K562 (cell line): ENCODE data around the gene MBL2. TPM values are rescaled to one million over a fixed set of nuclear protein-coding genes. Genes with fewer than 3 reads are reported as not detected.

Experiments
- ATAC-seq: fragments of 200-7000 bp; cut with Tn5 transposase; 3 replicates; pipeline ENCODE4 v1.9.1; 2020; ENCODE audit warnings: moderate library complexity
- BruUV-seq: library from RNA; stranded (reverse); fragments of 400-500 nt; replicated peaks from 2 replicates; lab custom pipeline; 2021; lab: Mats Ljungman, UMichigan
- CTCF ChIA-PET: fragments of 300-600 bp; formaldehyde crosslinking; extraction: SDS; loops from one replicate; lab custom pipeline; 2021; ENCODE audit warnings: low intra/inter-chr PET ratio; lab: Yijun Ruan, JAX
- POLR2A ChIA-PET: fragments of 300-600, 350-650 bp; sonication (Branson Sonifier 250); formaldehyde crosslinking; extraction: SDS; loops from one replicate; lab custom pipeline; 2021; ENCODE audit warnings: antibody characterized with exemption, inconsistent platforms; lab: Yijun Ruan, JAX
- DNase-seq, 4 experiments: peaks; one replicate each; pipeline versions ENCODE4 v3.0.0 to v3.0.0-alpha.2; 2011 to 2018; ENCODE audit warnings: low spot score in 3 of 4, mixed read lengths in 3 of 4; ENCODE audit errors: extremely low read depth in 1 of 4
- FAIRE-seq: peaks from 2 replicates; lab custom pipeline; 2011; peaks lifted over from hg19 to GRCh38; lab: Jason Lieb, UNC
- H2AFZ ChIP-seq: 2 replicates; pipeline ENCODE4 v1.6.0; 2011; ENCODE audit warnings: low read depth, low read length, control low read depth, inconsistent platforms
- H3K27ac ChIP-seq: fragments of 200-600 bp; 3 replicates; pipeline ENCODE4 v1.8.0; 2011; ENCODE audit warnings: low read depth, mild to moderate bottlenecking, control low read depth, inconsistent platforms, low read length, moderate library complexity, mixed read lengths; ENCODE audit errors: extremely low read depth
- H3K27me3 ChIP-seq, 2 experiments: fragments of 300-600 bp in 1 of 2; 2 replicates in 1 of 2; 3 replicates in 1 of 2; pipeline versions ENCODE4 v1.6.0 to v1.8.0; 2011; ENCODE audit warnings: inconsistent platforms in 2 of 2, low read length in 2 of 2, mild to moderate bottlenecking in 1 of 2, mixed read lengths in 1 of 2, moderate library complexity in 1 of 2; ENCODE audit not compliant: control insufficient read depth in 2 of 2, insufficient read depth in 2 of 2
- H3K36me3 ChIP-seq: fragments of 300-600 bp; 3 replicates; pipeline ENCODE4 v1.8.0; 2011; ENCODE audit warnings: mild to moderate bottlenecking, low read length, inconsistent platforms; ENCODE audit not compliant: control insufficient read depth, insufficient read depth
- H3K4me1 ChIP-seq, 2 experiments: fragments of 200-600 bp in 1 of 2; replicated peaks in 1 of 2; 2 replicates in 1 of 2; 3 replicates in 1 of 2; pipeline versions ENCODE4 v1.5.1 to v1.8.0; 2011; ENCODE audit warnings: inconsistent platforms in 2 of 2, low read length in 2 of 2, mild to moderate bottlenecking in 1 of 2, mixed read lengths in 1 of 2, moderate library complexity in 1 of 2; ENCODE audit not compliant: control insufficient read depth in 2 of 2, insufficient read depth in 2 of 2
- H3K4me2 ChIP-seq: 2 replicates; pipeline ENCODE4 v1.6.1; 2011; ENCODE audit warnings: low read length, control low read depth, inconsistent platforms, mixed read lengths; ENCODE audit not compliant: insufficient read depth
- H3K4me3 ChIP-seq: fragments of 200-600 bp; sonication (generic), shearing (Covaris generic); 2 replicates; pipeline ENCODE4 v1.5.1; 2016; ENCODE audit warnings: control low read depth, inconsistent platforms
- H3K79me2 ChIP-seq: fragments of 200-600 bp; 3 replicates; pipeline ENCODE4 v1.8.0; 2011; ENCODE audit warnings: low read length, inconsistent platforms; ENCODE audit not compliant: control insufficient read depth, insufficient read depth
- H3K9ac ChIP-seq, 2 experiments: 2 replicates each; pipeline versions ENCODE4 v1.6.0 to v1.6.1; 2011; ENCODE audit warnings: low read depth in 2 of 2, low read length in 2 of 2, control low read depth in 1 of 2, inconsistent platforms in 1 of 2, mild to moderate bottlenecking in 1 of 2, mixed read lengths in 1 of 2; ENCODE audit not compliant: insufficient read depth in 1 of 2
- H3K9me1 ChIP-seq: one replicate; pipeline ENCODE4 v1.6.0; 2011; ENCODE audit warnings: inconsistent platforms, mild to moderate bottlenecking, low read length, moderate library complexity; ENCODE audit not compliant: control insufficient read depth, insufficient read depth
- H3K9me3 ChIP-seq: replicated peaks from 2 replicates; pipeline ENCODE4 v1.5.1; 2011; ENCODE audit warnings: low read depth, low read length, inconsistent platforms; ENCODE audit not compliant: control insufficient read depth, insufficient read depth
- H4K20me1 ChIP-seq: replicated peaks from 2 replicates; pipeline ENCODE4 v1.6.1; 2011; ENCODE audit warnings: low read length, inconsistent platforms, mixed read lengths; ENCODE audit not compliant: control insufficient read depth, insufficient read depth
- AFF4 ChIP-seq: sonication (generic); formaldehyde crosslinking; IDR thresholded peaks from 2 replicates; pipeline ENCODE4 v1.8.0; 2023; ENCODE audit warnings: mild to moderate bottlenecking, missing genetic modification reagents
- BRF1 ChIP-seq: IDR thresholded peaks from 3 replicates; pipeline ENCODE4 v1.6.1; 2011; ENCODE audit warnings: borderline replicate concordance, mild to moderate bottlenecking; ENCODE audit not compliant: insufficient read length; ENCODE audit errors: extremely low read depth
- BRF2 ChIP-seq: IDR thresholded peaks from 3 replicates; pipeline ENCODE4 v1.6.1; 2011; ENCODE audit warnings: borderline replicate concordance, mild to moderate bottlenecking; ENCODE audit not compliant: insufficient read length, insufficient read depth
- FOXJ3 ChIP-seq: sonication (generic); formaldehyde crosslinking; IDR thresholded peaks from 2 replicates; pipeline ENCODE4 v1.4.0; 2020; ENCODE audit warnings: mild to moderate bottlenecking, missing genetic modification reagents
- PCBP2 ChIP-seq: fragments of 200-400 bp; formaldehyde crosslinking; IDR thresholded peaks from 2 replicates; pipeline ENCODE4 v1.6.1; 2018; ENCODE audit warnings: low read length, low read depth, mild to moderate bottlenecking, moderate library complexity; ENCODE audit not compliant: poor library complexity, severe bottlenecking
- RBM22 ChIP-seq: fragments of 200-400 bp; formaldehyde crosslinking; IDR thresholded peaks from 2 replicates; pipeline ENCODE4 v1.6.1; 2018; ENCODE audit warnings: low read length, low read depth; ENCODE audit not compliant: poor library complexity, severe bottlenecking
- TCF7 ChIP-seq: sonication (generic); IDR thresholded peaks from 2 replicates; pipeline ENCODE4 v1.6.1; 2016; ENCODE audit warnings: antibody characterized with exemption, borderline replicate concordance
- ZC3H4 ChIP-seq: sonication (generic); formaldehyde crosslinking; IDR thresholded peaks from 2 replicates; pipeline ENCODE4 v1.9.0; 2021; ENCODE audit warnings: missing genetic modification reagents, borderline replicate concordance
- ZNF134 ChIP-seq: fragments of 250-450 bp; sonication (Bioruptor Pico); conservative IDR thresholded peaks from 2 replicates; pipeline ENCODE4 v1.4.0; 2020
- ZNF232 ChIP-seq: sonication (generic); formaldehyde crosslinking; IDR thresholded peaks from 2 replicates; pipeline ENCODE4 v1.8.0; 2022; ENCODE audit warnings: mild to moderate bottlenecking, missing genetic modification reagents
- ZNF3 ChIP-seq: fragments of 250-450 bp; sonication (Bioruptor Pico); IDR thresholded peaks from 2 replicates; pipeline ENCODE4 v1.5.0; 2021; ENCODE audit warnings: mild to moderate bottlenecking, moderate library complexity
- WGBS: fragments of 100-300 bp; shearing (Covaris generic); methylation state at CpG from one replicate; pipeline ENCODE4 v1.1.6; 2016; ENCODE audit warnings: low coverage, mixed read lengths; ENCODE audit not compliant: insufficient coverage; ENCODE audit errors: missing lambda C conversion rate; 5-methylcytosine and 5-hydroxymethylcytosine counted together
- in situ Hi-C: fragments of 300-500 bp; cut with MboI; formaldehyde crosslinking; loops from 4 replicates; pipeline ENCODE4 v1.15.0; 2018; ENCODE audit warnings: inconsistent platforms, mixed read lengths
- intact Hi-C: fragments of 100-400 bp; cut with micrococcal nuclease; formaldehyde crosslinking; loops from 2 replicates; pipeline ENCODE4 v1.14.2; 2022
- polyA plus RNA-seq, 8 experiments: library from polyadenylated mRNA; depleted of rRNA in 4 of 8; stranded (reverse) in 5 of 8; unstranded in 3 of 8; fragments of >200 nt; fragmentation: Nextera tagmentation in 2 of 8; fragmentation: Illumina TruSeq in 1 of 8; extraction: Ambion mirVana in 2 of 8; extraction: Trizol in 1 of 8; gene quantifications; 2 replicates each; pipeline versions ENCODE4 v1.2.1 to v1.2.3, GENCODE V29; 2011 to 2014; ENCODE audit warnings: inconsistent platforms in 1 of 8, missing spikeins in 1 of 8
- total RNA-seq, 7 experiments: library from RNA; depleted of rRNA in 6 of 7; stranded (reverse); fragments of >200 nt in 6 of 7; fragmentation: Illumina TruSeq in 2 of 7; extraction: Trizol in 2 of 7; gene quantifications; 2 replicates each; pipeline versions ENCODE4 v1.2.1 to v1.2.3, GENCODE V29; 2011 to 2021; ENCODE audit warnings: low replicate concordance in 1 of 7
- TF ChIP-seq, protein P1 (sequence below), 3 experiments: fragments of 200-800 bp in 1 of 3; sonication (Bioruptor generic) in 1 of 3; sonication (generic) in 1 of 3; formaldehyde crosslinking in 1 of 3; IDR thresholded peaks; 2 replicates each; pipeline versions ENCODE4 v1.6.1 to v1.8.0; 2016 to 2022; ENCODE audit warnings: mild to moderate bottlenecking in 2 of 3, missing compliant biosample characterization in 2 of 3, missing genetic modification characterization in 2 of 3, missing genetic modification reagents in 1 of 3

The MBL2 gene
- total and polyA plus RNA-seq, 9 of the 15 experiments (the other 6 are each of a cell fraction or from before 2014, with no cell fraction given), result not detected

GRCh38 chr10:52780391-52781155, 8.0 kb upstream of the MBL2 start:
- H3K4me3 ChIP-seq, result no peak overlapping the region
- H3K27ac ChIP-seq, result no peak overlapping the region
- 1% methylated on average over 6 of the region's 6 CpGs for WGBS
- ATAC-seq (no peak), DNase-seq (no peak), FAIRE-seq (no peak)
- no peaks in the 10 kb centered on the region for H3K4me1 ChIP-seq
- ChIA-PET POLR2A (no interaction called here), CTCF (interaction anchor here (0.7 kb wide), 1 partner anchor 1778 kb away, joined by 3 read pairs; no protein-coding TSS in a partner anchor)
- no peak overlapping the region for H2AFZ ChIP-seq
- in situ Hi-C loops (no loop called here), intact Hi-C loops (loop anchor here (2.0 to 10.0 kb wide), 4 partner anchors 38 to 1776 kb away; no protein-coding TSS in a partner anchor)
- H3K9me3 ChIP-seq, result no peaks in the 10 kb centered on the region
- no peaks in the 10 kb centered on the region for H3K9me1 ChIP-seq
- no peaks in the 10 kb centered on the region for H3K79me2 ChIP-seq
- no peaks in the 10 kb centered on the region for H4K20me1 ChIP-seq
- no TSS peak for BruUV-seq
- H3K4me2 ChIP-seq, result no peak overlapping the region
- no peak overlapping the region for H3K9ac ChIP-seq
- no peaks in the 10 kb centered on the region for H3K27me3 ChIP-seq
- H3K36me3 ChIP-seq, result no peaks in the 10 kb centered on the region
- no peak for TF ChIP-seq AFF4 (CRISPR knock-in tag)
- TF ChIP-seq PCBP2, result no peak
- no peak for TF ChIP-seq FOXJ3
- TF ChIP-seq, protein P1, sequence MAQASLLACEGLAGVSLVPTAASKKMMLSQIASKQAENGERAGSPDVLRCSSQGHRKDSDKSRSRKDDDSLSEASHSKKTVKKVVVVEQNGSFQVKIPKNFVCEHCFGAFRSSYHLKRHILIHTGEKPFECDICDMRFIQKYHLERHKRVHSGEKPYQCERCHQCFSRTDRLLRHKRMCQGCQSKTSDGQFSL (CRISPR knock-in tag; IDR thresholded peaks at IDR 0.05), result no peak
- TF ChIP-seq, protein P1 (tag; IDR thresholded peaks at IDR 0.05), result no peak
- no peak for TF ChIP-seq BRF2
- no peak for TF ChIP-seq BRF1
- TF ChIP-seq ZC3H4 (CRISPR knock-in tag), result no peak
- no peak for TF ChIP-seq ZNF232 (CRISPR knock-in tag)
- no peak for TF ChIP-seq ZNF134 (CRISPR knock-in tag)
- no peak for TF ChIP-seq RBM22
- TF ChIP-seq TCF7, result no peak
- TF ChIP-seq ZNF3 (CRISPR knock-in tag), result no peak
